ENCODE data around the gene TAF1C. TPM values are rescaled to one million over a fixed set of nuclear protein-coding genes. Genes with fewer than 3 reads are reported as not detected.

TAF1C gene
- total and polyA plus RNA-seq, 2 donors (not counting 3 experiments of a cell fraction or from before 2014, with no cell fraction given) = 57.2 to 77.6 TPM

- no TSS peak for BruUV-seq (replicated peaks)
- dilution Hi-C loops (cut with MboI; ENCODE audit: extremely low pct_ligation_motif_present, low sequenced_read_pairs) (no loop called here), intact Hi-C loops (cut with micrococcal nuclease) (no loop called here)
- Histone ChIP-seq H3K27ac (ENCODE audit: insufficient read depth, low read depth, low read length) (no peak overlapping the region), H4K20me1 (replicated peaks; ENCODE audit: control insufficient read depth, extremely low read depth, insufficient read depth, low read length) (no peaks in the 10 kb centered on the region), H3K4me1 (ENCODE audit: control insufficient read depth, extremely low read depth, insufficient read depth, low read length) (no peaks in the 10 kb centered on the region), H3K79me2 (ENCODE audit: control insufficient read depth, insufficient read depth, low read length) (no peaks in the 10 kb centered on the region), H3K9me1 (replicated peaks; ENCODE audit: control insufficient read depth, extremely low read depth, insufficient read depth, low read length) (no peaks in the 10 kb centered on the region), H2AFZ (ENCODE audit: low read depth, low read length) (no peak overlapping the region), H3K4me3 (replicated peaks in 1 of 3; ENCODE audit: insufficient read depth in 1 of 3, low read depth in 1 of 3, low read length in 3 of 3) (no peak overlapping the region), H3K9me3 (replicated peaks; ENCODE audit: control insufficient read depth, insufficient read depth, low read length) (no peaks in the 10 kb centered on the region), H3K27me3 (ENCODE audit: control insufficient read depth in 2 of 2, insufficient read depth in 2 of 2, low read length in 2 of 2) (no peaks in the 10 kb centered on the region), H3K9ac (replicated peaks; ENCODE audit: extremely low read depth, insufficient read depth, low read length) (no peak overlapping the region), H3K36me3 (ENCODE audit: control insufficient read depth in 2 of 2, extremely low read depth in 1 of 2, insufficient read depth in 2 of 2, low read length in 2 of 2) (no peaks in the 10 kb centered on the region), H3K4me2 (ENCODE audit: insufficient read depth, low read length) (no peak overlapping the region)
- ChIA-PET POLR2A (no interaction called here), CTCF (interaction anchor here (1.6 kb wide), 1 partner anchor 11 kb away, joined by 7 read pairs; the partner anchor contains the start of gene TAF1C)
- FAIRE-seq = no peak
- no peak for TF ChIP-seq MYC (IDR thresholded peaks at IDR 0.05; ENCODE audit: low read depth, low read length)
- TF ChIP-seq CTCF (IDR thresholded peaks at IDR 0.05; ENCODE audit: extremely low read depth in 1 of 2, insufficient read depth in 1 of 2, low read depth in 1 of 2, low read length in 2 of 2) = no peak
- no peak for TF ChIP-seq FOS (IDR thresholded peaks at IDR 0.05; ENCODE audit: borderline replicate concordance, insufficient read depth, low read length)
- TF ChIP-seq EZH2 (IDR thresholded peaks at IDR 0.05; ENCODE audit: borderline replicate concordance, low read depth, low read length, severe bottlenecking) = no peak
- TF ChIP-seq POLR2A (IDR thresholded peaks at IDR 0.05; ENCODE audit: low read depth, low read length) = no peak
- TF ChIP-seq, protein P1, sequence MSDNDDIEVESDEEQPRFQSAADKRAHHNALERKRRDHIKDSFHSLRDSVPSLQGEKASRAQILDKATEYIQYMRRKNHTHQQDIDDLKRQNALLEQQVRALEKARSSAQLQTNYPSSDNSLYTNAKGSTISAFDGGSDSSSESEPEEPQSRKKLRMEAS (IDR thresholded peaks at IDR 0.05; ENCODE audit: insufficient read depth, insufficient read length) = no peak
- no peak for TF ChIP-seq GATA2 (IDR thresholded peaks at IDR 0.05; ENCODE audit: insufficient read depth, insufficient read length, low read depth, low read length)
- no peak for TF ChIP-seq JUN (IDR thresholded peaks at IDR 0.05; ENCODE audit: borderline replicate concordance, insufficient read depth, insufficient read length, low read depth)
- TF ChIP-seq POLR2AphosphoS5 (IDR thresholded peaks at IDR 0.05; ENCODE audit: insufficient read depth, low read depth, low read length) = no peak
- DNase-seq (ENCODE audit: low read depth, low spot score) = no peak
These were observed 10.7 kb upstream of the TAF1C start for GRCh38 chr16:84197466-84198128.

All from endothelial cell of umbilical vein (primary cell).